Fibroblast of lung (primary cell): Measurements from ENCODE around the gene KIAA1217. TPM values are rescaled to one million over a fixed set of nuclear protein-coding genes. Genes with fewer than 3 reads are reported as not detected.

Experiments used
- DNase-seq, 2 donors: peaks; one replicate each; pipeline versions ENCODE4 v3.0.0 to v3.0.0-alpha.2; 2010; ENCODE audit warnings: low read depth in 2 of 2
- H2AFZ ChIP-seq: 2 replicates; pipeline ENCODE4 v1.5.1; 2012; ENCODE audit warnings: low read length, control low read depth, inconsistent platforms
- H3K27ac ChIP-seq: 2 replicates; pipeline ENCODE4 v1.5.1; 2011; ENCODE audit warnings: low read length, control low read depth; ENCODE audit not compliant: insufficient read depth
- H3K27me3 ChIP-seq: 2 replicates; pipeline ENCODE4 v1.5.1; 2011; ENCODE audit warnings: mild to moderate bottlenecking, low read length; ENCODE audit not compliant: control insufficient read depth, insufficient read depth
- H3K36me3 ChIP-seq: 2 replicates; pipeline ENCODE4 v1.5.1; 2011; ENCODE audit warnings: low read length; ENCODE audit not compliant: control insufficient read depth, insufficient read depth
- H3K4me1 ChIP-seq: 2 replicates; pipeline ENCODE4 v1.5.1; 2011; ENCODE audit warnings: low read length; ENCODE audit not compliant: control insufficient read depth, insufficient read depth; ENCODE audit errors: extremely low read depth
- H3K4me2 ChIP-seq: 2 replicates; pipeline ENCODE4 v1.5.1; 2011; ENCODE audit warnings: low read length, control low read depth; ENCODE audit not compliant: insufficient read depth; ENCODE audit errors: extremely low read depth
- H3K4me3 ChIP-seq, 4 experiments: fragments of 200-600 bp in 1 of 4; sonication (generic) in 1 of 4; replicated peaks in 1 of 4; 2 replicates each; pipeline ENCODE4 v1.5.1; 2011 to 2016; ENCODE audit warnings: low read length in 4 of 4, low read depth in 3 of 4, mild to moderate bottlenecking in 3 of 4, control low read depth in 2 of 4, inconsistent platforms in 1 of 4, mixed read lengths in 1 of 4; ENCODE audit not compliant: insufficient read depth in 1 of 4; ENCODE audit errors: control extremely low read depth in 1 of 4
- H3K79me2 ChIP-seq: 2 replicates; pipeline ENCODE4 v1.5.1; 2012; ENCODE audit warnings: mild to moderate bottlenecking, low read length, inconsistent platforms; ENCODE audit not compliant: control insufficient read depth, insufficient read depth
- H3K9ac ChIP-seq: 2 replicates; pipeline ENCODE4 v1.5.1; 2011; ENCODE audit warnings: mild to moderate bottlenecking, low read length, control low read depth; ENCODE audit not compliant: insufficient read depth
- H3K9me3 ChIP-seq: 2 replicates; pipeline ENCODE4 v1.5.1; 2012; ENCODE audit warnings: low read depth, low read length; ENCODE audit not compliant: control insufficient read depth, insufficient read depth
- H4K20me1 ChIP-seq: 2 replicates; pipeline ENCODE4 v1.5.1; 2011; ENCODE audit warnings: low read length; ENCODE audit not compliant: control insufficient read depth, insufficient read depth; ENCODE audit errors: extremely low read depth
- EZH2 ChIP-seq: IDR thresholded peaks from 2 replicates; pipeline ENCODE4 v1.5.1; 2012; ENCODE audit warnings: low read length, control low read depth, mild to moderate bottlenecking; ENCODE audit errors: missing control alignments
- polyA plus RNA-seq, 2 donors: library from polyadenylated mRNA; depleted of rRNA in 1 of 2; stranded (reverse) in 1 of 2; unstranded in 1 of 2; fragments of >200 nt; gene quantifications; 2 replicates each; pipeline ENCODE4 v1.2.1, GENCODE V29; 2011 to 2012; ENCODE audit warnings: missing spikeins in 1 of 2
- total RNA-seq: library from RNA; depleted of rRNA; stranded (reverse); fragments of >200 nt; gene quantifications from 2 replicates; pipeline ENCODE4 v1.2.1, GENCODE V29; 2014
- TF ChIP-seq, protein P1 (sequence below), 2 donors: IDR thresholded peaks in 1 of 2; conservative IDR thresholded peaks in 1 of 2; 1 replicate in 1 of 2; 2 replicates in 1 of 2; pipeline ENCODE4 v1.5.1; 2011 to 2012; ENCODE audit warnings: low read length in 2 of 2, control low read depth in 1 of 2, inconsistent platforms in 1 of 2, low read depth in 1 of 2, mild to moderate bottlenecking in 1 of 2

KIAA1217 gene
- total and polyA plus RNA-seq, 2 donors (not counting 1 experiment from before 2014, with no cell fraction given), result 0.92 to 1.5 TPM

DNA sequence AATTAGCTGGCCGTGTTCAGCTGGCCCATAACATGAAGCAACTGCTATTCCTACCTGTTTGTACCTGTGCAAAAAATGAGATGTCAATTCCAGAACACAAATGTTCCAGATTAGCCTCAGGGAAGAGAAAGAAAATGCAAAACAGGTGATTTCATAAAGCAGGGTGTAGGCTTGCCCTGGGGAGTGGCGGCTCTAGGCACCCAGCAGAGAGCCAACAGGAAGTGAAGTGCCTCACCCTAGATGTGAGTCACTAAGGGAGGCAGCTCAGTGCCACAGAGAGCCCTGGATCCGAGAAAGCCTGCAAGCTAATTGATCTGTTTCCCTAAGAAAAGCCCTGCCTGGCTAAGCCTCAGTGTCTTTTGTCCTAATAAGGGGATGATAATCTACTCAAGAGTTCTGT is 274.8 kb downstream of the KIAA1217 start:
- no peak overlapping the region for H3K4me2 ChIP-seq
- no peaks in the 10 kb centered on the region for H3K79me2 ChIP-seq
- DNase-seq, result peak; percentile 56 to 70
- no peak overlapping the region for H3K27ac ChIP-seq
- H3K4me3 ChIP-seq, result no peak overlapping the region
- TF ChIP-seq, protein P1, sequence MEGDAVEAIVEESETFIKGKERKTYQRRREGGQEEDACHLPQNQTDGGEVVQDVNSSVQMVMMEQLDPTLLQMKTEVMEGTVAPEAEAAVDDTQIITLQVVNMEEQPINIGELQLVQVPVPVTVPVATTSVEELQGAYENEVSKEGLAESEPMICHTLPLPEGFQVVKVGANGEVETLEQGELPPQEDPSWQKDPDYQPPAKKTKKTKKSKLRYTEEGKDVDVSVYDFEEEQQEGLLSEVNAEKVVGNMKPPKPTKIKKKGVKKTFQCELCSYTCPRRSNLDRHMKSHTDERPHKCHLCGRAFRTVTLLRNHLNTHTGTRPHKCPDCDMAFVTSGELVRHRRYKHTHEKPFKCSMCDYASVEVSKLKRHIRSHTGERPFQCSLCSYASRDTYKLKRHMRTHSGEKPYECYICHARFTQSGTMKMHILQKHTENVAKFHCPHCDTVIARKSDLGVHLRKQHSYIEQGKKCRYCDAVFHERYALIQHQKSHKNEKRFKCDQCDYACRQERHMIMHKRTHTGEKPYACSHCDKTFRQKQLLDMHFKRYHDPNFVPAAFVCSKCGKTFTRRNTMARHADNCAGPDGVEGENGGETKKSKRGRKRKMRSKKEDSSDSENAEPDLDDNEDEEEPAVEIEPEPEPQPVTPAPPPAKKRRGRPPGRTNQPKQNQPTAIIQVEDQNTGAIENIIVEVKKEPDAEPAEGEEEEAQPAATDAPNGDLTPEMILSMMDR (conservative IDR thresholded peaks at IDR 0.05 in 1 of 2, IDR thresholded peaks at IDR 0.05 in 1 of 2; ENCODE audit: low read depth in 1 of 2, low read length in 2 of 2), result no peak
- no peak for TF ChIP-seq EZH2
- H3K9ac ChIP-seq, result no peak overlapping the region
- no peaks in the 10 kb centered on the region for H3K9me3 ChIP-seq
- H4K20me1 ChIP-seq, result no peaks in the 10 kb centered on the region
- no peaks in the 10 kb centered on the region for H3K36me3 ChIP-seq
- no peaks in the 10 kb centered on the region for H3K27me3 ChIP-seq
- no peak overlapping the region for H2AFZ ChIP-seq
- H3K4me1 ChIP-seq, result no peaks in the 10 kb centered on the region

DNA sequence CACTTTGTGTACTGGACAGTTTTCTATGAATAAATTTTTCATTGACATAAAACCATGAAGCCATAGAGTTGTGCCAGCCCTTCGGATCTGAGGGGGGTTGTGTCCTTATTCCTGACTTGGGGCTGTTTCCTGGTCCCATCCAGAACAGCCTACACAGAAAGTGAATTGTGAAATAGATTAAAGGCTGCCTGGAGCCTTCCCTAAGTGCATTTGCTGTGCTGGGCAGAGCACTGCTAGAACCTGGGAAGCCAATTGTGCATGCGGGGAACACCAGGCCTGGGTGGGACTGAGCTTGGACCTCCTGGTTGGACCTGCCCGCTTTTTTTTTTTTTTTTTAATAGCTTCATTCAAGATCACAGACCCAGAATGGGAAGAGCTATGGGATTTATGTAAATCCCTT is 275.8 kb downstream of the KIAA1217 start:
- no peak for DNase-seq
- TF ChIP-seq, protein P1 (conservative IDR thresholded peaks at IDR 0.05 in 1 of 2, IDR thresholded peaks at IDR 0.05 in 1 of 2; ENCODE audit: low read depth in 1 of 2, low read length in 2 of 2), result no peak
- TF ChIP-seq EZH2, result no peak
- no peaks in the 10 kb centered on the region for H3K79me2 ChIP-seq
- no peak overlapping the region for H3K4me2 ChIP-seq
- no peaks in the 10 kb centered on the region for H3K9me3 ChIP-seq
- H3K4me1 ChIP-seq, result no peaks in the 10 kb centered on the region
- H3K36me3 ChIP-seq, result no peaks in the 10 kb centered on the region
- H2AFZ ChIP-seq, result no peak overlapping the region
- H3K27me3 ChIP-seq, result no peaks in the 10 kb centered on the region
- no peak overlapping the region for H3K9ac ChIP-seq
- H3K27ac ChIP-seq, result no peak overlapping the region
- H3K4me3 ChIP-seq, result no peak overlapping the region
- no peaks in the 10 kb centered on the region for H4K20me1 ChIP-seq

DNA sequence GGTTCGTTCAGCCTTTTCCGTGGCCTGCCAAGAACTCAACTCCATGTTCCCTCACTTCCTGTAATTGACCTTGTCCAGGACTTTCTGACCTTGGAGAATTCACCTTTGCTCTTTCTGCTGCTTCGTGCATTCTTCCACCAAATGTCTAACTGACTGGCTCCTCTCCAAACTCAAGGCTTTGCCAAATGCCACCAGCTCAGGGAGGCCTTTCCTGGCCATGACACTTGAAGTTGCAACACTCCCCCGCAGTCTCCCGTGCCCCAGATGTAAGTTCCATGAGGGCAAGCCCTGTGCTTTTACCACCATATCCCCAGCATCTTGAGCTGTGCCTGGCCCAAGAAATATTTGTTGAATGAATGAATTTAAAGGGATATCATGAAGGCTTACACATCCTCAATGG is 276.4 kb downstream of the KIAA1217 start:
- no peak overlapping the region for H3K4me2 ChIP-seq
- TF ChIP-seq, protein P1 (conservative IDR thresholded peaks at IDR 0.05 in 1 of 2, IDR thresholded peaks at IDR 0.05 in 1 of 2; ENCODE audit: low read depth in 1 of 2, low read length in 2 of 2), result no peak
- no peak for TF ChIP-seq EZH2
- H3K79me2 ChIP-seq, result no peaks in the 10 kb centered on the region
- H4K20me1 ChIP-seq, result no peaks in the 10 kb centered on the region
- no peak for DNase-seq
- no peak overlapping the region for H3K9ac ChIP-seq
- H3K36me3 ChIP-seq, result no peaks in the 10 kb centered on the region
- no peaks in the 10 kb centered on the region for H3K27me3 ChIP-seq
- H3K4me3 ChIP-seq, result no peak overlapping the region
- no peaks in the 10 kb centered on the region for H3K9me3 ChIP-seq
- H2AFZ ChIP-seq, result no peak overlapping the region
- no peak overlapping the region for H3K27ac ChIP-seq
- no peaks in the 10 kb centered on the region for H3K4me1 ChIP-seq
